Measurements from ENCODE around the gene APP.

Gene APP

GRCh38 chr21:26125433-26126167 is 45.0 kb downstream of the APP start:
- DNase-seq = no peak

- no peak for DNase-seq
Measured at GRCh38 chr21:26124896-26125295, 45.7 kb downstream of the APP start.

- DNase-seq = no peak
Measured at GRCh38 chr21:26124421-26124833, 46.1 kb downstream of the APP start.

GRCh38 chr21:26123012-26123411 is 47.6 kb downstream of the APP start:
- no peak for DNase-seq

GRCh38 chr21:26120828-26121227 is 49.7 kb downstream of the APP start:
- no peak for DNase-seq

- no peak for DNase-seq
Measured at GRCh38 chr21:26119906-26120305, 50.7 kb downstream of the APP start.

GRCh38 chr21:26118938-26119540 is 51.5 kb downstream of the APP start:
- DNase-seq = no peak

- no peak for DNase-seq
Measured at GRCh38 chr21:26117972-26118367, 52.6 kb downstream of the APP start.

- no peak for DNase-seq
Measured at GRCh38 chr21:26117324-26117971, 53.1 kb downstream of the APP start.

- no peak for DNase-seq
Measured at GRCh38 chr21:26116456-26117011, 54.0 kb downstream of the APP start.

- DNase-seq = no peak
Measured at GRCh38 chr21:26115899-26116298, 54.7 kb downstream of the APP start.

- no peak for DNase-seq
Measured at GRCh38 chr21:26115305-26115704, 55.3 kb downstream of the APP start.

- no peak for DNase-seq
Measured at GRCh38 chr21:26112975-26113374, 57.6 kb downstream of the APP start.

- no peak for DNase-seq
Measured at GRCh38 chr21:26112127-26112742, 58.3 kb downstream of the APP start.

- DNase-seq = no peak
Measured at GRCh38 chr21:26110715-26111114, 59.9 kb downstream of the APP start.

- no peak for DNase-seq
Measured at GRCh38 chr21:26107429-26107828, 63.1 kb downstream of the APP start.

GRCh38 chr21:26106562-26106961 is 64.0 kb downstream of the APP start:
- no peak for DNase-seq

- no peak for DNase-seq
Measured at GRCh38 chr21:26105819-26106218, 64.8 kb downstream of the APP start.

- no peak for DNase-seq
Measured at GRCh38 chr21:26100573-26100972, 70.0 kb downstream of the APP start.

GRCh38 chr21:26099610-26100219 is 70.9 kb downstream of the APP start:
- DNase-seq = no peak

- no peak for DNase-seq
Measured at GRCh38 chr21:26098772-26099397, 71.7 kb downstream of the APP start.

GRCh38 chr21:26097475-26097874 is 73.1 kb downstream of the APP start:
- DNase-seq = no peak

Data from CD4-positive, alpha-beta T cell treated with Interferon alpha-2 for 1 hour (primary cell).